Measurements from ENCODE around the gene ZNF407.

ZNF407 gene

GRCh38 chr18:75089748-75090327, 492.2 kb downstream of the ZNF407 start:
- TF ChIP-seq GATA3 (IDR thresholded peaks at IDR 0.05; ENCODE audit: low read depth, low read length) (no peak), GATA2 (IDR thresholded peaks at IDR 0.05; ENCODE audit: low read depth, low read length) (no peak)

GRCh38 chr18:75090336-75090735, 492.7 kb downstream of the ZNF407 start:
- TF ChIP-seq GATA3 (IDR thresholded peaks at IDR 0.05; ENCODE audit: low read depth, low read length): no peak
- no peak for TF ChIP-seq GATA2 (IDR thresholded peaks at IDR 0.05; ENCODE audit: low read depth, low read length)

GRCh38 chr18:75097491-75098225, 500.0 kb downstream of the ZNF407 start:
- TF ChIP-seq GATA2 (IDR thresholded peaks at IDR 0.05; ENCODE audit: low read depth, low read length): no peak
- no peak for TF ChIP-seq GATA3 (IDR thresholded peaks at IDR 0.05; ENCODE audit: low read depth, low read length)

GRCh38 chr18:75100832-75101630, 503.4 kb downstream of the ZNF407 start:
- TF ChIP-seq GATA3 (IDR thresholded peaks at IDR 0.05; ENCODE audit: low read depth, low read length) (no peak), GATA2 (IDR thresholded peaks at IDR 0.05; ENCODE audit: low read depth, low read length) (no peak)

- TF ChIP-seq GATA2 (IDR thresholded peaks at IDR 0.05; ENCODE audit: low read depth, low read length) (no peak), GATA3 (IDR thresholded peaks at IDR 0.05; ENCODE audit: low read depth, low read length) (no peak)
These were observed 504.2 kb downstream of the ZNF407 start for GRCh38 chr18:75101916-75102315.

GRCh38 chr18:75104483-75104882, 506.8 kb downstream of the ZNF407 start:
- no peak for TF ChIP-seq GATA3 (IDR thresholded peaks at IDR 0.05; ENCODE audit: low read depth, low read length)
- TF ChIP-seq GATA2 (IDR thresholded peaks at IDR 0.05; ENCODE audit: low read depth, low read length): no peak

GRCh38 chr18:75105551-75106254, 508.0 kb downstream of the ZNF407 start:
- TF ChIP-seq GATA3 (IDR thresholded peaks at IDR 0.05; ENCODE audit: low read depth, low read length) (no peak), GATA2 (IDR thresholded peaks at IDR 0.05; ENCODE audit: low read depth, low read length) (no peak)

GRCh38 chr18:75106746-75107145, 509.1 kb downstream of the ZNF407 start:
- TF ChIP-seq GATA2 (IDR thresholded peaks at IDR 0.05; ENCODE audit: low read depth, low read length): no peak
- no peak for TF ChIP-seq GATA3 (IDR thresholded peaks at IDR 0.05; ENCODE audit: low read depth, low read length)

- TF ChIP-seq GATA3 (IDR thresholded peaks at IDR 0.05; ENCODE audit: low read depth, low read length): no peak
- TF ChIP-seq GATA2 (IDR thresholded peaks at IDR 0.05; ENCODE audit: low read depth, low read length): no peak
These were observed 509.7 kb downstream of the ZNF407 start for GRCh38 chr18:75107196-75107930.

GRCh38 chr18:75107931-75108276, 510.2 kb downstream of the ZNF407 start:
- TF ChIP-seq GATA3 (IDR thresholded peaks at IDR 0.05; ENCODE audit: low read depth, low read length) (no peak), GATA2 (IDR thresholded peaks at IDR 0.05; ENCODE audit: low read depth, low read length) (no peak)

- TF ChIP-seq GATA3 (IDR thresholded peaks at IDR 0.05; ENCODE audit: low read depth, low read length) (no peak), GATA2 (IDR thresholded peaks at IDR 0.05; ENCODE audit: low read depth, low read length) (no peak)
These were observed 511.1 kb downstream of the ZNF407 start for GRCh38 chr18:75108579-75109318.

- TF ChIP-seq GATA2 (IDR thresholded peaks at IDR 0.05; ENCODE audit: low read depth, low read length) (no peak), GATA3 (IDR thresholded peaks at IDR 0.05; ENCODE audit: low read depth, low read length) (no peak)
These were observed 511.6 kb downstream of the ZNF407 start for GRCh38 chr18:75109319-75109691.

- TF ChIP-seq GATA3 (IDR thresholded peaks at IDR 0.05; ENCODE audit: low read depth, low read length) (no peak), GATA2 (IDR thresholded peaks at IDR 0.05; ENCODE audit: low read depth, low read length) (no peak)
These were observed 512.1 kb downstream of the ZNF407 start for GRCh38 chr18:75109819-75110218.

All from SH-SY5Y (cell line).